ENCODE measurements around the gene CFAP251. TPM values are rescaled to one million over a fixed set of nuclear protein-coding genes. Genes with fewer than 3 reads are reported as not detected.

CFAP251 gene
- total RNA-seq, 2 donors from 2014 or later, result 3.6 to 7.0 TPM

DNA sequence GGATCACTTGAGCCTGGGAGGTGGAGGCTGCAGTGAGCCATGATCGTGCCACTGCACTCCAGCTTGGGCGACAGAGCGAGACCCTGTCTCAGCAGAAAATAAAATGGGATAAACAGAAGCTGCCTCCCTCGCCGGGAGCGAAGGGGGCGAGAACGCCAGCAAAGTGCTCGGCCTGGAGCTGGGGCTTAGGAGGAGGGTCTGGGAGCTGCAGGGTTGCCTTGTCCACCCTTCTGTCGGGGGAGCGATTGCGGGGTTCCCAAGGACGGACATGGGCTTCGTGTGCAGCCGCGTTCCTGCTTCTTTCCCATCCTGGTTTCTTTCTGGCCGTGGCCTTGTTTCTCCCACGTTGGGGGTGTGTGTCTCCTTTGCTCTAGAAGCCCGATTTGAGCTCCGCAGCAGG, 132.3 kb downstream of the CFAP251 start:
- Histone ChIP-seq H3K27me3 (no peaks in the 10 kb centered on the region), H3K27ac (peak overlapping the region; percentile 58 to 80 (median 77)), H3K9me3 (no peaks in the 10 kb centered on the region), H3K4me3 (no peak overlapping the region), H3K36me3 (replicated peaks in 1 of 2; ENCODE audit: insufficient read depth in 1 of 2, low read depth in 2 of 2) (peaks cover 0 to 6% of the 10 kb centered on the region in 2 donors), H3K4me1 (peaks cover 34% of the 10 kb centered on the region)
- DNase-seq, result no peak
- TF ChIP-seq POLR2A (IDR thresholded peaks at IDR 0.05), result no peak
- TF ChIP-seq, protein P1, sequence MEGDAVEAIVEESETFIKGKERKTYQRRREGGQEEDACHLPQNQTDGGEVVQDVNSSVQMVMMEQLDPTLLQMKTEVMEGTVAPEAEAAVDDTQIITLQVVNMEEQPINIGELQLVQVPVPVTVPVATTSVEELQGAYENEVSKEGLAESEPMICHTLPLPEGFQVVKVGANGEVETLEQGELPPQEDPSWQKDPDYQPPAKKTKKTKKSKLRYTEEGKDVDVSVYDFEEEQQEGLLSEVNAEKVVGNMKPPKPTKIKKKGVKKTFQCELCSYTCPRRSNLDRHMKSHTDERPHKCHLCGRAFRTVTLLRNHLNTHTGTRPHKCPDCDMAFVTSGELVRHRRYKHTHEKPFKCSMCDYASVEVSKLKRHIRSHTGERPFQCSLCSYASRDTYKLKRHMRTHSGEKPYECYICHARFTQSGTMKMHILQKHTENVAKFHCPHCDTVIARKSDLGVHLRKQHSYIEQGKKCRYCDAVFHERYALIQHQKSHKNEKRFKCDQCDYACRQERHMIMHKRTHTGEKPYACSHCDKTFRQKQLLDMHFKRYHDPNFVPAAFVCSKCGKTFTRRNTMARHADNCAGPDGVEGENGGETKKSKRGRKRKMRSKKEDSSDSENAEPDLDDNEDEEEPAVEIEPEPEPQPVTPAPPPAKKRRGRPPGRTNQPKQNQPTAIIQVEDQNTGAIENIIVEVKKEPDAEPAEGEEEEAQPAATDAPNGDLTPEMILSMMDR (IDR thresholded peaks at IDR 0.05), result no peak
- intact Hi-C loops (cut with DNase I), result no loop called here
- no peak for ATAC-seq
- WGBS, 2 donors, result 82 to 86% methylated on average over 20 of the region's 20 CpGs

- Histone ChIP-seq H3K36me3 (replicated peaks in 1 of 2; ENCODE audit: insufficient read depth in 1 of 2, low read depth in 2 of 2) (peaks cover 0 to 2% of the 10 kb centered on the region in 2 donors), H3K4me1 (peaks cover 34% of the 10 kb centered on the region), H3K4me3 (no peak overlapping the region), H3K9me3 (no peaks in the 10 kb centered on the region), H3K27me3 (no peaks in the 10 kb centered on the region), H3K27ac (peak overlapping the region; percentile 58 to 80 (median 77))
- 1 to 10% methylated on average over 9 to 14 of the region's 14 CpGs for WGBS, 2 donors
- intact Hi-C loops (cut with DNase I), result no loop called here
- peak; percentile 63 for ATAC-seq
- TF ChIP-seq, protein P1 (IDR thresholded peaks at IDR 0.05), result no peak
- no peak for TF ChIP-seq POLR2A (IDR thresholded peaks at IDR 0.05)
- DNase-seq, result peak; percentile 49 to 71 (median 68)
Observed at GRCh38 chr12:122051231-122051876, 133.0 kb downstream of the CFAP251 start.

DNA sequence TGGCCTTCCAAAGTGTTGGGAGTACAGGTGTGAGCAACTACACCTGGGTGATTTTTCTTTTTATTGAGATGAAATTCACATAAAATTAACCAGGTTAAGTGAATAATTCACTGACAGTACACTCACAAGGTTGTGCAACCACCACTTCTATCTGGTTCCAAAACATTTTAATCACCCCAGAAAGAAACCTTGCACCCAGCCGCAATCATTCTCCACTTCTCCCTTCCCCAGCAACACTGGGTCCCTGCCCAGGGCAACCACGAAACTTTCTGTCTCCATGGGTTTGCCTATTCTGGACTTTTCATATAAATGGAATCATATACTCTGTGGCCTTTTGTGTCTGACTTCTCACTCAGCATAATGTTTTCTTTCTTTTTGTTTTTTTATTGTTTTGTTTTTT, 133.9 kb downstream of the CFAP251 start:
- Histone ChIP-seq H3K27me3 (no peaks in the 10 kb centered on the region), H3K27ac (peak overlapping the region in 3 of 4 donors; percentile 74 to 80 (median 80)), H3K4me1 (peaks cover 34% of the 10 kb centered on the region), H3K4me3 (no peak overlapping the region), H3K9me3 (no peaks in the 10 kb centered on the region), H3K36me3 (replicated peaks in 1 of 2; ENCODE audit: insufficient read depth in 1 of 2, low read depth in 2 of 2) (no peaks in the 10 kb centered on the region)
- ATAC-seq (peak; percentile 8), DNase-seq (peak in 1 of 4 donors; percentile 37)
- no peak for TF ChIP-seq POLR2A (IDR thresholded peaks at IDR 0.05)
- TF ChIP-seq, protein P1 (IDR thresholded peaks at IDR 0.05), result no peak
- WGBS, 2 donors, result 42 to 55% methylated on average over 2 of the region's 2 CpGs
- intact Hi-C loops (cut with DNase I), result no loop called here

Small RNA genes within 50 kb of the gene (small RNA-seq; reads per million reads assigned to genes)
- gene AC069503.3 (not detected), gene RF00017 (not detected), gene RNU7-170P (not detected)

Other genes with a start within 250 kb of the CFAP251 start
- gene MORN3, start 248.9 kb upstream of the CFAP251 start, total RNA-seq, result not detected
- 10 to 100 TPM; 13.2 to 14.2 TPM for gene TMEM120B, start 205.8 kb upstream of the CFAP251 start, total RNA-seq
- 10 to 100 TPM in 1 of 2 donors, 1 to 10 TPM in 1; 9.9 to 10.2 TPM for gene RHOF, start 124.9 kb upstream of the CFAP251 start, total RNA-seq
- 10 to 100 TPM in 1 of 2 donors, 1 to 10 TPM in 1; 9.1 to 15.8 TPM for gene SETD1B, start 114.6 kb upstream of the CFAP251 start, total RNA-seq
- gene HPD, start 59.7 kb upstream of the CFAP251 start, total RNA-seq, result 1 to 10 TPM; 3.0 to 5.7 TPM
- 10 to 100 TPM; 23.1 to 42.3 TPM for gene PSMD9, start 29.8 kb upstream of the CFAP251 start, total RNA-seq
- gene BCL7A, start 103.3 kb downstream of the CFAP251 start, total RNA-seq, result 10 to 100 TPM; 19.1 to 25.2 TPM
- 10 to 100 TPM; 43.6 to 84.0 TPM for gene MLXIP, start 160.2 kb downstream of the CFAP251 start, total RNA-seq